ENCODE results near the gene ZNF354B.
A peak's percentile ranks its signal among the peaks of the same experiment; 100 is the strongest.
"Not testable (repeated sequence)": the region's sequence is repeated elsewhere in the genome, so short reads cannot be mapped to it uniquely, and the experiment has no call there.

ZNF354B gene

DNA sequence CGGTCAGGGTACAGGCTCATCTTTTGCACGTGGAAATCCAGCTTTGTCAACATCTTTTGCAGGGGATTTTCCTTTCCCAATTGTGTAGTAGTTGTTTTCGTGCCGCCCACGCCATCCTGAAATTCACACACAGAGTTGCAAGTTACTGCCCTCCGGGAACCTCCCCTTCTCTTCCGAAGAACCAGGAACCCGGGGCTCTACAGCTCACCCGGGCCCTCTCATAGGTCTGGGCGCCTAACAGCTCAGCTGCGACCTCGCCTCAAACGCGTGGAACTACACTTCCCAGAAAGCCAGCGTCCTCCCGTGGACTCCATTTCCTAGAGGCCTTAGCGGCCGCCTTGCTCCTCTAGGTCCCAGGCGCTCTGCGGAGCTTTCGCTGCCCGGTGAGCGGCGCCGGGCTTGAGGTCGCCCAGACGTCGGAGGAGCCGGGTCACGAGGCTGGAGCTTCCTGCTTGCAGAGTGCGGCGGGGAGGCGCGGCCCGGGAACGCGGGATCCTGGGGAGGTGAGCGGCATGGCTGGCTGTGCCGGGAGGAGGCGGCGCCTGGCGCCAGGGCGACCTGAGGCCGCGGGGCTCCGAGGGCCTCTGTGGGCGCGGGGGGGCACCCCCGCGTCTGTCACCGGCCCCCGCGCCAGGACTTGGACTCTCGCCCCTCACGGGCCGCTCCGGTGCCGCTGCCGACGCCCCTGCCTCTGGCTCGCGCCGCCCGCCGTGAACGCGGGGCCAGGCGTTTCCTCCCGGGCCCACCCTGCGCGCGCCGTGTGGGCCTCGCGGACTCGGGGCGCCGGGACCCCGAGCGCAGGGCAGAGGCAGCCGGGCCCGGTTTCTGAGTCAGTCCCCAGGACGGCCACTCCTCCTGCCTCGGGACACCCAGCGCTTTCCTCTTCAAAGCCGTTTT is at the start of gene ZNF354B:
ZNF354B (plus strand) TSS at position 329 of the 897 bp plus-strand sequence. CDS start 1,095 bp downstream, outside the sequence.
- Mint-ChIP-seq H3K4me1 (peaks cover 22% of the 10 kb centered on the region), H3K36me3 (ENCODE audit: insufficient read depth) (peaks cover 11% of the 10 kb centered on the region), H3K27me3 (peaks cover 1% of the 10 kb centered on the region), H3K4me3 (peak within 1 kb of the TSS; percentile 79), H3K27ac (ENCODE audit: low read depth) (peak within 1 kb of the TSS; percentile 90), H3K9me3 (no peaks in the 10 kb centered on the region)
- peak; percentile 64 to 65 for DNase-seq (ENCODE audit: low spot score in 2 of 2)
- ATAC-seq (replicated peaks; ENCODE audit: extremely low read depth, poor library complexity, severe bottlenecking) = peak; percentile 94

DNA sequence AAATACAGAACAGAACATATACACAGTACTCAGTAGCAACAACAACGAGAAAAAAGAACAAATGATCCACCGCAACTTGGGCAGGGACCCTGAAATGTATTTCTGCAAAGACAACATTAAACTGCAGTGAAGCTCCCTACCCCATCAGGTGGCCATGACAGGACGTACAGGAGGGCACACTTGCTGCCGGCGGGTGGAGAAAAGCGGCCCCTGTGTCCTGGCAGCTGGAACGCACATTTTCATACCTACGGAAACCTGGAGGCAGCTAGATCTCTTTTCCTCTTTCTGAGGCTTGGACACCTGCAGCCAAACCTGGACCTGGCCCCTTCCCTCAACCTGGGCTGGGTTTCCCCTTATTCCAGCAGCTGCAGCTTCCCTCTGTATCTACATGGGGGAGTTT is 42.2 kb upstream of the ZNF354B start:
- H3K36me3 Mint-ChIP-seq (ENCODE audit: insufficient read depth) = no peaks in the 10 kb centered on the region
- peaks cover 46% of the 10 kb centered on the region for H3K27me3 Mint-ChIP-seq
- H3K27ac Mint-ChIP-seq (ENCODE audit: low read depth) = no peak overlapping the region
- no peak overlapping the region for H3K4me3 Mint-ChIP-seq
- no peaks in the 10 kb centered on the region for H3K4me1 Mint-ChIP-seq
- ATAC-seq (replicated peaks; ENCODE audit: extremely low read depth, poor library complexity, severe bottlenecking) (no peak), DNase-seq (ENCODE audit: low spot score in 2 of 2) (no peak)
- no peaks in the 10 kb centered on the region for H3K9me3 Mint-ChIP-seq

DNA sequence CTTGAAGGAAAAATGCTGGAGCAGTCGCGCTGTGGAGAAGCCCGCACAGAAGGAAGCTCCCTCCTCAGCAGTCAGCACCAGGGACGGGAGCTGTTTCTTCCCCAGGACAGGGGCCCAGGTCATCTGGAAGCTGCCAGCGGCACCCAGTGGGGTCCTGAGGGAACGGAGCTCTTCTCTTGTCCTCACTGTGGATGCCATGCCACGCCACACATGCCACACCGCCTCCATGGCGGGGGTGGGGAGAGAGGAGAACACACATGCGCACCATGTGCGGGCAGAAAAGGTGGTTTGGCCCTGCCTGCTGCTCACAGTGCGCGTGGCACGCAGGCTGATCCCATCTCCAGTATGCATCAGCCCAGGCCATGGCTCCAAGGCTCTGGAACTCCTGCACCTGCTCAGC is 41.7 kb upstream of the ZNF354B start:
- H3K36me3 Mint-ChIP-seq (ENCODE audit: insufficient read depth) = no peaks in the 10 kb centered on the region
- ATAC-seq (replicated peaks; ENCODE audit: extremely low read depth, poor library complexity, severe bottlenecking) = no peak
- H3K27me3 Mint-ChIP-seq = peaks cover 42% of the 10 kb centered on the region
- H3K9me3 Mint-ChIP-seq = no peaks in the 10 kb centered on the region
- no peak overlapping the region for H3K4me3 Mint-ChIP-seq
- H3K27ac Mint-ChIP-seq (ENCODE audit: low read depth) = no peak overlapping the region
- no peaks in the 10 kb centered on the region for H3K4me1 Mint-ChIP-seq
- DNase-seq (ENCODE audit: low spot score in 2 of 2) = no peak

DNA sequence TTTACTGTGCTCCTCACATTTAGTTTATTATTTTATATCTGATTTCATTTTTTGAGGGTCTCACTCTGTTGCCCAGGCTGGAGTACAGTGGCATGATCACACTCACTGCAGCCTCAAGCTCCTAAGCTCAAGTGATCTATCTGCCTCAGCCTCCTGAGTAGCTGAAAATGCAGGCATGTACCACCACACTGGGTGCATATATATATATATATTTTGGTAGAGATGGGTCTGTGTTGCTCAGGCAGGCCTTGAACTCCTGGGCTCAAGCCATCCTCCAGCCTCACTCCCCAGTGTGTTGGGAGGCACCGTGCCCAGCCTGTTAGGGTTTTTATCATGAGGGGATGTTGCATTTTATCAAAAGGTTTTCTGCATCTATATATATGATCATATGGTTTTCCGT is 39.8 kb upstream of the ZNF354B start:
- DNase-seq (ENCODE audit: low spot score in 2 of 2) (no peak), ATAC-seq (replicated peaks; ENCODE audit: extremely low read depth, poor library complexity, severe bottlenecking) (no peak)
- H3K4me1 Mint-ChIP-seq = no peaks in the 10 kb centered on the region
- no peak overlapping the region for H3K4me3 Mint-ChIP-seq
- no peaks in the 10 kb centered on the region for H3K9me3 Mint-ChIP-seq
- H3K27ac Mint-ChIP-seq (ENCODE audit: low read depth) = no peak overlapping the region
- H3K27me3 Mint-ChIP-seq = peaks cover 31% of the 10 kb centered on the region
- no peaks in the 10 kb centered on the region for H3K36me3 Mint-ChIP-seq (ENCODE audit: insufficient read depth)

DNA sequence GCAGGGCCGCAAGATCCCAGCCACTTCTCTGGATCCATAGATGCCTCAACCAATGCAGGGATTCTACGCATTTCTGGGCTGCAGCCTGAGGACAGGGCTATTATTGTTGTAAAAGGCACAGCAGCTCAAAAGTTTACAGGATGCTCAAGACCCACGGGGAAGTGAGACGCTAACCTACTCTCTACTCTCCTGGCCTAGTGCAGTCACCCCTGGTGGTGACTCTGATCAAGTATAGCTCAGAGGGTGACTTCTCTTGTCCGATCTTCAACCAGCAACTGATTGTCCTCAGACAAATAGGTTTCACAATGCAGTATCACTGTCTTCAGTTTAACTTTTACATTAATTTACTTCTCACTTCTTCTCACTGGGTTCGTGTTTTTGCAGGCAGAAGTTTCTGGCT is 34.3 kb upstream of the ZNF354B start:
- Mint-ChIP-seq H3K4me1 (no peaks in the 10 kb centered on the region), H3K27me3 (peaks cover 12% of the 10 kb centered on the region), H3K36me3 (ENCODE audit: insufficient read depth) (peaks cover 1% of the 10 kb centered on the region), H3K4me3 (no peak overlapping the region), H3K9me3 (no peaks in the 10 kb centered on the region), H3K27ac (ENCODE audit: low read depth) (no peak overlapping the region)
- no peak for ATAC-seq (replicated peaks; ENCODE audit: extremely low read depth, poor library complexity, severe bottlenecking)
- DNase-seq (ENCODE audit: low spot score in 2 of 2) = no peak

DNA sequence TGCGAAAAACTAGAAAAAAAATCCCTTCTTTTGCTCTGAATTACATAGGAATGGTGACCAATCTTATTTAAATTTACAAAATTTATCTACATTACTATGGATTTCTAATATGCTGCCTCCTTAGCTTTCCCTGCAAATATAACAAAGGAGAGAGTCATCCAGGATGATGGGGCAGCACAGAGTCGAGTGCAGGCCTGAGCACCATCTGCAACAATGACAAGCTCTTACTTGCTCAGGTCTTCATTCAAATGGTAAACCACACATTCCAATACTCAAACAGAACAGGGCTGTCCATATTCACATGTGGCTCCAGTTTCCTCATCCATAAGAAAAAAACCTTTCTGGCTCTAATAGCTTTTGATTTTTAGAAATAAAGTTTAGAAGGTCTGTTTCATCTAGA is 33.5 kb upstream of the ZNF354B start:
- ATAC-seq (replicated peaks; ENCODE audit: extremely low read depth, poor library complexity, severe bottlenecking) (no peak), DNase-seq (ENCODE audit: low spot score in 2 of 2) (no peak)
- Mint-ChIP-seq H3K27ac (ENCODE audit: low read depth) (no peak overlapping the region), H3K9me3 (no peaks in the 10 kb centered on the region), H3K4me3 (no peak overlapping the region), H3K36me3 (ENCODE audit: insufficient read depth) (peaks cover 1% of the 10 kb centered on the region), H3K27me3 (peaks cover 12% of the 10 kb centered on the region), H3K4me1 (no peaks in the 10 kb centered on the region)

DNA sequence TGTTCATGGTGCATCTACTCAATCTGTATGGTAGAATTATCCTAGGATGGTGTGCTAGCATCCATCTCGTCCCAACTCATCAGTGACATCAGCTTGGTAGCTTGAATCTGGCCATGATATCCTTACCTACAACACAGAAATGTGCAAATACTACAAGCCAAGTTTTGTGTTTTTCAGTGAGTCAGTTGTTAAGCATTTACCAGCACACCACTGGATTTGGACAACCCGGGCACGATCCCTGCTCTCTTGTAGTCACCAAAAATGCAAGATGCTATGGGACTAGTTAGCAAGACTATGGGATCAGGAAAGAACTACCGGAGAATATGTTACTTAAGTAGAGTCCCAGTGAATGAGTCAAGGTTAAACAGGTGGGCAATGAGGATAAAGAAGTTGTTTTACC is 32.1 kb upstream of the ZNF354B start:
- Mint-ChIP-seq H3K36me3 (ENCODE audit: insufficient read depth) (peaks cover 1% of the 10 kb centered on the region), H3K27me3 (peaks cover 6% of the 10 kb centered on the region), H3K4me1 (no peaks in the 10 kb centered on the region), H3K9me3 (no peaks in the 10 kb centered on the region), H3K4me3 (no peak overlapping the region), H3K27ac (ENCODE audit: low read depth) (no peak overlapping the region)
- DNase-seq (ENCODE audit: low spot score in 2 of 2) = no peak
- ATAC-seq (replicated peaks; ENCODE audit: extremely low read depth, poor library complexity, severe bottlenecking) = no peak

DNA sequence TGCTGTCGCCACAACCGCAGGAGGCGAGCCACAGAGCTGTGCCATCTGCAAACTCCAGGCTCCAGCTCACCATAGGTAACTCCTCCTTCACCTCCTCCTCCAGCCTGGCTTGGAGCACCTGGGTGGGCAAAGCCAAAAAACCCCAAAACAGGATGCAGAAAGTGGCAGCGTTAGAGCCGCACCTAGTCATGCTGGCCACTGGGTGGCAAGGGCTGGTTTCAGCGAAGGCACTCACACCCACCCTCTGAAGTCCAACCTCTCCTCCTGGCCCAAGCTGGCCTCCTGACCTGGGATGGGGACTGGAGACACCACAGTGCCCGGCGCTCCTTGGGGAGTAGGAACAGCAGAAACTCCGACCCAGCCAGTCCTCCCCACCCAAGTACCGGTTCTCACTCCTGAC is 28.7 kb upstream of the ZNF354B start:
- peaks cover 1% of the 10 kb centered on the region for H3K36me3 Mint-ChIP-seq (ENCODE audit: insufficient read depth)
- no peaks in the 10 kb centered on the region for H3K9me3 Mint-ChIP-seq
- no peak overlapping the region for H3K4me3 Mint-ChIP-seq
- no peak for DNase-seq (ENCODE audit: low spot score in 2 of 2)
- ATAC-seq (replicated peaks; ENCODE audit: extremely low read depth, poor library complexity, severe bottlenecking) = no peak
- peaks cover 11% of the 10 kb centered on the region for H3K27me3 Mint-ChIP-seq
- no peak overlapping the region for H3K27ac Mint-ChIP-seq (ENCODE audit: low read depth)
- no peaks in the 10 kb centered on the region for H3K4me1 Mint-ChIP-seq

DNA sequence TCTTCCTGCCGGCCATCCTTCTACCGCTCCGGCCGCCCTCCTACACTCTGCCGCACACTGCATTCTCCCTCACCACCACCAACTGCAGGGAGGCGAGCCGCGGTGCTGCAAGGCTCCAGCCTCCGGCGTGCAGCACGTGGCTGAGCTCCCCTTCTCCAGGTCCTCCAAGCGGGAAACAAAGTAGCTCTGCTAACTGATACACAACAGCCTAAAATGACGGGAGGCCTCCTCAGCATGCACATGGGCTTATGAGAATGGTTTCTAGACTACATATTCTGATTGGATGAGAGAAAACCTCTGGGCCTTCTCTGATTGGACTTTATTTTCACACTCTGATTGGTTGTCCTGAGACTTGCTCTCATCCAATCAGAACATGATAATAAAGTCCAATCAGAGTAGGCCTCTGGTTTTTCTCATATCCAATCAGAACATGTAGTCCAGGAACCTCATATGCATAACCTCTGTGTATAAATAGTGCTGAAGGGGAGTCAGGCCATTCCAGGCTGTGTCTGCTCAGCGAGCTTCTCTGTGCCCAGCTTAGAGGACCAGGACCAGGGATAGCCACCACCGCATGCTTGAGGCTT is 27.0 kb upstream of the ZNF354B start:
- ATAC-seq (replicated peaks; ENCODE audit: extremely low read depth, poor library complexity, severe bottlenecking) (no peak), DNase-seq (ENCODE audit: low spot score in 2 of 2) (no peak)
- Mint-ChIP-seq H3K36me3 (ENCODE audit: insufficient read depth) (peaks cover 1% of the 10 kb centered on the region), H3K4me1 (no peaks in the 10 kb centered on the region), H3K27ac (ENCODE audit: low read depth) (no peak overlapping the region), H3K9me3 (no peaks in the 10 kb centered on the region), H3K4me3 (no peak overlapping the region), H3K27me3 (peaks cover 11% of the 10 kb centered on the region)

DNA sequence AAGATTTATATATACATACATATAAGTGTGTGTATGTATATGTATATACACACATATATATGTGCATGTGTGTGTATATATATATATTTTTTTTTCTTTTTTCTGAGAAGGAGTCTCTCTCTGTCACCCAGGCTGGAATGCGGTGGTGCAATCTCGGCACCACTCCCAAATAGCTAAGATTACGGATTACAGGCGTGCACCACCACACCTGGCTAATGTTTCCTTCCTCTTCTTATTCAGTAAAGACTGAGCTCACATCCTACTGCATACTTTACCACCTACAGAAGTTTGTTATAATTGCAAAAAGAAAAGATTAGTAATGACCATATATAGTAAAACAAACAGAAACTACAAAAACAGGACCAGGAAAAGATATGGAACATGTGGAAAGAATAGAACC is 23.1 kb upstream of the ZNF354B start:
- H3K4me3 Mint-ChIP-seq = no peak overlapping the region
- DNase-seq (ENCODE audit: low spot score in 2 of 2) (no peak), ATAC-seq (replicated peaks; ENCODE audit: extremely low read depth, poor library complexity, severe bottlenecking) (no peak)
- H3K4me1 Mint-ChIP-seq = no peaks in the 10 kb centered on the region
- peaks cover 20% of the 10 kb centered on the region for H3K27me3 Mint-ChIP-seq
- no peaks in the 10 kb centered on the region for H3K36me3 Mint-ChIP-seq (ENCODE audit: insufficient read depth)
- H3K9me3 Mint-ChIP-seq = no peaks in the 10 kb centered on the region
- no peak overlapping the region for H3K27ac Mint-ChIP-seq (ENCODE audit: low read depth)

DNA sequence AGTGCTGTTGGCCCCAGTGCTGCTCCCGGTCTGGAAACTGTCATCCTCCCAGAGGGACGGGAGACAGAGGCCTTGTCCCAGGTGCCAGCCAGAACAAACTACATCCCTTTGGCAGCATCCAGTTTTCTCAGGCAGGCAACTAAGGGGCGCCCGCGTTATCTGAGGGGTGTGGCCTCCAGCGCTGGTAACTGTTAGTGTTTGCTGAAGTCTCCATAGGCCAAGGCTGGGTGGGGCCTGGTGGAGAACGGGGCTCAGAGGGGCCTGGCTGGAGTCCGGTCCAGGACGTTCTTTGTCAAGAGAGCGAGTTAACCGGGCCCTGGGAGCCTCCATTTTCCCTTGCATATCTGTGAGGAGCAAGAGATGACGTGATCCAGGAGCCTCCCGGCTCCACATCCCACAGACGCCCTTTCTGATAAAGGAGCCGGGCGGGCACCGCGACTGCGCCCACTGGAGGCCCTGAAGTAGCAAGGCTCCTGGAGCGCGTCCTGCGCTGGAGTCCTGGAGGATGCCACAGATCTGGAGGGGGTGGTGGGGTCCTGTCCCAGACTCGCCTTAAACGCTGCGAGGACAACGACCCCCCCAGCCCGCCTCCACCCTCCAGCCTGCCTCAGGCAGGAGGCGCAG is 20.9 kb upstream of the ZNF354B start:
- not testable (repeated sequence) for H3K4me3 Mint-ChIP-seq; H3K27me3 Mint-ChIP-seq; H3K27ac Mint-ChIP-seq (ENCODE audit: low read depth); H3K36me3 Mint-ChIP-seq (ENCODE audit: insufficient read depth); H3K9me3 Mint-ChIP-seq; DNase-seq (ENCODE audit: low spot score in 2 of 2); H3K4me1 Mint-ChIP-seq; ATAC-seq (replicated peaks; ENCODE audit: extremely low read depth, poor library complexity, severe bottlenecking)

DNA sequence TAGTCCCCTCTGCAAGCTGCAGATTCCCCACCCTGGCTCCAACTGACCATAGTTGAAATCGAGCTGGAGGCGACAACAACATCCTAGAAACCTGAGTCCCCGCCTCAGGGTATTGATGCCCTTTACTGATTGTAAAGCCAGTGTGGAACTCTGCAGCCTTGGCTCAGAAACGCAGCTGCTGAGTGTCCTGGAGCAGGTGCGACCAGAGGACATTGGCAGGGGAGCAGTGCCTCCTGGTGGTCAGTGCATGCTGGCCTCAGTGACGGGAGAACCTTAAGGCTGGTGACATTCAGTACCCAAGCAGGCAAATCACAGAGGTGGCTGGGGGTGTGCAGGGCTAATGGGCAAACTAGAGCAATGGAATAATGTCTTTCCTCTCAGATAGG is 20.4 kb upstream of the ZNF354B start:
- no peaks in the 10 kb centered on the region for H3K36me3 Mint-ChIP-seq (ENCODE audit: insufficient read depth)
- no peak for DNase-seq (ENCODE audit: low spot score in 2 of 2)
- ATAC-seq (replicated peaks; ENCODE audit: extremely low read depth, poor library complexity, severe bottlenecking) = no peak
- H3K27me3 Mint-ChIP-seq = peaks cover 9% of the 10 kb centered on the region
- H3K27ac Mint-ChIP-seq (ENCODE audit: low read depth) = no peak overlapping the region
- H3K9me3 Mint-ChIP-seq = no peaks in the 10 kb centered on the region
- H3K4me1 Mint-ChIP-seq = no peaks in the 10 kb centered on the region
- no peak overlapping the region for H3K4me3 Mint-ChIP-seq

DNA sequence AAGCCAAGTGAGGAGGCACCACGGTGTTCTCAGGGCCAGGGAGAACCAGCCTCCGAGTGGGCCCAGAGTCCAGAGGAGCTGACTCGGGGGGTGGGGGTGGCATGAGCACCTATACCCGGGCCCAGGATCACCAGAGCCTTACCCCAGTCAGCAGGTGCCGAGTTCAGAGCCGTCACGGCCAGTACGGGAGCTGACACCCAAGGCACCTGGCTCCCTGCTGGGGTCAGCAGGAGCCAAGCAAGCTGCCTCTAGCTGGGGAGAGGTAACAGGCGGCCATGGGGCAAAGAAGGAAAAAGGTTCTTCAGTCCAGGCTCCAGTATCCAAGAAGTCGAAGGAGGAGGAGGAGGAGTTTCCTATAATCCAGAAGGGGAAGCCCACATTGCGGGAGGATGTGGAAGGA is 19.4 kb upstream of the ZNF354B start:
- DNase-seq (ENCODE audit: low spot score in 2 of 2); H3K9me3 Mint-ChIP-seq; H3K36me3 Mint-ChIP-seq (ENCODE audit: insufficient read depth); ATAC-seq (replicated peaks; ENCODE audit: extremely low read depth, poor library complexity, severe bottlenecking); H3K27me3 Mint-ChIP-seq; H3K27ac Mint-ChIP-seq (ENCODE audit: low read depth); H3K4me3 Mint-ChIP-seq; H3K4me1 Mint-ChIP-seq: not testable (repeated sequence)
